Fibroblast of lung (primary cell): Measurements from ENCODE around the gene OR5AN1.

Experiments
- EZH2 ChIP-seq: IDR thresholded peaks from 2 replicates; pipeline ENCODE4 v1.5.1; 2012; ENCODE audit warnings: low read length, control low read depth, mild to moderate bottlenecking; ENCODE audit errors: missing control alignments
- TF ChIP-seq, protein P1 (sequence below), 2 donors: IDR thresholded peaks in 1 of 2; conservative IDR thresholded peaks in 1 of 2; 1 replicate in 1 of 2; 2 replicates in 1 of 2; pipeline ENCODE4 v1.5.1; 2011 to 2012; ENCODE audit warnings: low read length in 2 of 2, control low read depth in 1 of 2, inconsistent platforms in 1 of 2, low read depth in 1 of 2, mild to moderate bottlenecking in 1 of 2

DNA sequence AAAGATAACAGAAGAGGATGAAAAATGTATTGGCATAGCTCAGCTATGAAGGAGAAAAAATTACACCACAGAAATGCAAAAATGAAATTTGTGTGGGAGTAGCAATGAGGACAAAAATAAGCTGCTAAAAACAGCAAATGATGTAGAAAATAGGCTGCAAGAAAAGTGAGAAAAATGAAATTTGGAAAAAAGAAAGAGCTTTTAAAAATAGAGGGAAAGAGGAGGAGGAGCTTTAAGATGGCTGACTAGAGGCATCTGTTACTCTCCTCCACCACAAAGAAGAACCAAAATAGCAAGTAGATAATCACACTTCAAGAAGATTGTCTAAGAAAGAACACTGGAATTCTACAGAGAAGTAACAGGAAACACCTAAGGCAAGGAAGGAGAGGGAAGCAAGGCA, 23.7 kb upstream of the OR5AN1 start:
- TF ChIP-seq, protein P1, sequence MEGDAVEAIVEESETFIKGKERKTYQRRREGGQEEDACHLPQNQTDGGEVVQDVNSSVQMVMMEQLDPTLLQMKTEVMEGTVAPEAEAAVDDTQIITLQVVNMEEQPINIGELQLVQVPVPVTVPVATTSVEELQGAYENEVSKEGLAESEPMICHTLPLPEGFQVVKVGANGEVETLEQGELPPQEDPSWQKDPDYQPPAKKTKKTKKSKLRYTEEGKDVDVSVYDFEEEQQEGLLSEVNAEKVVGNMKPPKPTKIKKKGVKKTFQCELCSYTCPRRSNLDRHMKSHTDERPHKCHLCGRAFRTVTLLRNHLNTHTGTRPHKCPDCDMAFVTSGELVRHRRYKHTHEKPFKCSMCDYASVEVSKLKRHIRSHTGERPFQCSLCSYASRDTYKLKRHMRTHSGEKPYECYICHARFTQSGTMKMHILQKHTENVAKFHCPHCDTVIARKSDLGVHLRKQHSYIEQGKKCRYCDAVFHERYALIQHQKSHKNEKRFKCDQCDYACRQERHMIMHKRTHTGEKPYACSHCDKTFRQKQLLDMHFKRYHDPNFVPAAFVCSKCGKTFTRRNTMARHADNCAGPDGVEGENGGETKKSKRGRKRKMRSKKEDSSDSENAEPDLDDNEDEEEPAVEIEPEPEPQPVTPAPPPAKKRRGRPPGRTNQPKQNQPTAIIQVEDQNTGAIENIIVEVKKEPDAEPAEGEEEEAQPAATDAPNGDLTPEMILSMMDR (conservative IDR thresholded peaks at IDR 0.05 in 1 of 2, IDR thresholded peaks at IDR 0.05 in 1 of 2; ENCODE audit: low read depth in 1 of 2, low read length in 2 of 2), result no peak
- TF ChIP-seq EZH2, result no peak
